ENCODE results near the gene KRTAP4-6.
"Not testable (repeated sequence)": the region's sequence is repeated elsewhere in the genome, so short reads cannot be mapped to it uniquely, and the experiment has no call there.

The KRTAP4-6 gene

GRCh38 chr17:41148971-41149651, 8.8 kb upstream of the KRTAP4-6 start:
- H3K27ac ChIP-seq (ENCODE audit: low read depth, low read length); H3K4me3 ChIP-seq (ENCODE audit: low read depth in 1 of 5, low read length in 5 of 5); H3K9ac ChIP-seq (ENCODE audit: low read length in 5 of 5); H3K27me3 ChIP-seq (ENCODE audit: control insufficient read depth in 5 of 5, insufficient read depth in 4 of 5, low read length in 5 of 5); H3K4me1 ChIP-seq (ENCODE audit: control insufficient read depth in 5 of 5, insufficient read depth in 5 of 5, low read length in 5 of 5); H3K9me3 ChIP-seq (ENCODE audit: control insufficient read depth in 5 of 5, low read length in 5 of 5); H3K36me3 ChIP-seq (ENCODE audit: control insufficient read depth in 5 of 5, insufficient read depth in 5 of 5, low read length in 5 of 5): not testable (repeated sequence)

DNA sequence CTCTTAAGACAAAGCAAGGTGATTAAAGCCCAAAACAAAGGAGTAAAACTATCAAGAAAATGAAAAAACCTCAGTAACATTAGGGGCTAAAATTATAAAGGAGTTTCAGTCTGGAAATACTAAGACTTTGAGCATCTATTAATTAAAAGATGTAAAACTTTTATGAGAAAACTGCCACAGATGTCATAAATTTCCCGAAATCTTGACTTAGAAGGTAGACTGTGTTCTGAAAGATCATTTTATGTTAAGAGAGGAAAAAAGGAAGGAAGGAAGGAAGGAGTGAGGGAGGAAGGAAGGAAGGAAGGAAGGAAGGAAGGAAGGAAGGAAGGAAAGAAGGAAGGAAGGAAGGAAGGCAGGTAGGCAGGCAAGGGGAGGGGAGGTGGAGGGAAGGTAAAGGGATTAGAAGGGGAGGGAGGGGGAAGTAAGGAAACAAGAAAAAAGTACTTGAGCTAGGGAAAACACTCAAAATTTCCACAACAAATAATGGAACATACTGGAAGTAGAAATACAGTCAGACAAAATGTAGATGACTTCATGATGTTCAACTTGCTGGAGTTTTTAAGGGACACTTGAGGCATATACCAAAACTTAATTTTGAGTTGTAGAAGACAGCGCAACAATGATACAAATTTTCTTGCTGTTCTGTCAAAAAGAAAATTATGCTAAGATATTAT, 7.3 kb upstream of the KRTAP4-6 start:
- peaks cover 0 to 5% (median 0%) of the 10 kb centered on the region in 5 donors for H3K27me3 ChIP-seq (ENCODE audit: control insufficient read depth in 5 of 5, insufficient read depth in 4 of 5, low read length in 5 of 5)

GRCh38 chr17:41145261-41145660, 4.9 kb upstream of the KRTAP4-6 start:
- H3K4me1 ChIP-seq (ENCODE audit: control insufficient read depth in 5 of 5, insufficient read depth in 5 of 5, low read length in 5 of 5): no peaks in the 10 kb centered on the region
- H3K9ac ChIP-seq (ENCODE audit: low read length in 5 of 5): no peak overlapping the region
- no peak overlapping the region for H3K4me3 ChIP-seq (ENCODE audit: low read depth in 1 of 5, low read length in 5 of 5)
- no peak overlapping the region for H3K27ac ChIP-seq (ENCODE audit: low read depth, low read length)
- H3K36me3 ChIP-seq (ENCODE audit: control insufficient read depth in 5 of 5, insufficient read depth in 5 of 5, low read length in 5 of 5): no peaks in the 10 kb centered on the region
- peaks cover 0 to 5% (median 0%) of the 10 kb centered on the region in 5 donors for H3K27me3 ChIP-seq (ENCODE audit: control insufficient read depth in 5 of 5, insufficient read depth in 4 of 5, low read length in 5 of 5)
- peaks cover under 1 to 14% (median 8%) of the 10 kb centered on the region in 5 donors for H3K9me3 ChIP-seq (ENCODE audit: control insufficient read depth in 5 of 5, low read length in 5 of 5)

More for the DNA sequence above, 7.3 kb upstream of the KRTAP4-6 start:
- Histone ChIP-seq H3K36me3 (ENCODE audit: control insufficient read depth in 5 of 5, insufficient read depth in 5 of 5, low read length in 5 of 5) (no peaks in the 10 kb centered on the region), H3K9me3 (ENCODE audit: control insufficient read depth in 5 of 5, low read length in 5 of 5) (peaks cover 0 to 12% (median 5%) of the 10 kb centered on the region in 5 donors), H3K9ac (ENCODE audit: low read length in 5 of 5) (no peak overlapping the region), H3K4me3 (ENCODE audit: low read depth in 1 of 5, low read length in 5 of 5) (no peak overlapping the region), H3K27ac (ENCODE audit: low read depth, low read length) (no peak overlapping the region), H3K4me1 (ENCODE audit: control insufficient read depth in 5 of 5, insufficient read depth in 5 of 5, low read length in 5 of 5) (no peaks in the 10 kb centered on the region)

GRCh38 chr17:41144846-41145245, 4.5 kb upstream of the KRTAP4-6 start:
- Histone ChIP-seq H3K27me3 (ENCODE audit: control insufficient read depth in 5 of 5, insufficient read depth in 4 of 5, low read length in 5 of 5) (peaks cover 0 to 4% (median 0%) of the 10 kb centered on the region in 5 donors), H3K4me1 (ENCODE audit: control insufficient read depth in 5 of 5, insufficient read depth in 5 of 5, low read length in 5 of 5) (no peaks in the 10 kb centered on the region), H3K9me3 (ENCODE audit: control insufficient read depth in 5 of 5, low read length in 5 of 5) (peaks cover 3 to 18% (median 11%) of the 10 kb centered on the region in 5 donors), H3K27ac (ENCODE audit: low read depth, low read length) (no peak overlapping the region), H3K9ac (ENCODE audit: low read length in 5 of 5) (no peak overlapping the region), H3K36me3 (ENCODE audit: control insufficient read depth in 5 of 5, insufficient read depth in 5 of 5, low read length in 5 of 5) (no peaks in the 10 kb centered on the region), H3K4me3 (ENCODE audit: low read depth in 1 of 5, low read length in 5 of 5) (no peak overlapping the region)

- Histone ChIP-seq H3K4me1 (ENCODE audit: control insufficient read depth in 5 of 5, insufficient read depth in 5 of 5, low read length in 5 of 5) (no peaks in the 10 kb centered on the region), H3K36me3 (ENCODE audit: control insufficient read depth in 5 of 5, insufficient read depth in 5 of 5, low read length in 5 of 5) (no peaks in the 10 kb centered on the region), H3K4me3 (ENCODE audit: low read depth in 1 of 5, low read length in 5 of 5) (no peak overlapping the region), H3K27ac (ENCODE audit: low read depth, low read length) (no peak overlapping the region), H3K27me3 (ENCODE audit: control insufficient read depth in 5 of 5, insufficient read depth in 4 of 5, low read length in 5 of 5) (peaks cover 0 to 4% (median 0%) of the 10 kb centered on the region in 5 donors), H3K9me3 (ENCODE audit: control insufficient read depth in 5 of 5, low read length in 5 of 5) (peaks cover 3 to 21% (median 14%) of the 10 kb centered on the region in 5 donors), H3K9ac (ENCODE audit: low read length in 5 of 5) (no peak overlapping the region)
Observed at GRCh38 chr17:41141361-41141760, 1.0 kb upstream of the KRTAP4-6 start.

DNA sequence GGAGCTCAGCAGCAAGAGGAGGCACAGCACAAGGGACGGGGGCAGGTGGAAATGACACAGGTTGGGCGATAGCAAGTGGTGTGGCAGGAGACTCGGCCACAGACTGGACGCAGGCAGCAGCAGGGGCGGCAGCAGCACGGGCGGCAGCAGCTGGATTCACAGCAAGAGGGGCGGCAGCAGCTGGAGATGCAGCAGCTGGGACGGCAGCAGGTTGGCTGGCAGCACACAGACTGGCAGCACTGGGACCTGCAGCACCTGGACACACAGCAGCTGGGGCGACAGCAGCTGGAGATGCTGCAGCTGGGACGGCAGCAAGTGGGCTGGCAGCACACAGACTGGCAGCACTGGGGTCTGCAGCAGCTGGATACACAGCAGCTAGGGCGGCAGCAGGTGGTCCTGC, 479 bp downstream of the KRTAP4-6 start:
- H3K9me3 ChIP-seq (ENCODE audit: control insufficient read depth in 5 of 5, low read length in 5 of 5): peaks cover 3 to 21% (median 14%) of the 10 kb centered on the region in 5 donors
- H3K4me3 ChIP-seq (ENCODE audit: low read depth in 1 of 5, low read length in 5 of 5); H3K4me1 ChIP-seq (ENCODE audit: control insufficient read depth in 5 of 5, insufficient read depth in 5 of 5, low read length in 5 of 5); H3K9ac ChIP-seq (ENCODE audit: low read length in 5 of 5); H3K27ac ChIP-seq (ENCODE audit: low read depth, low read length); H3K36me3 ChIP-seq (ENCODE audit: control insufficient read depth in 5 of 5, insufficient read depth in 5 of 5, low read length in 5 of 5); H3K27me3 ChIP-seq (ENCODE audit: control insufficient read depth in 5 of 5, insufficient read depth in 4 of 5, low read length in 5 of 5): not testable (repeated sequence)

- Histone ChIP-seq H3K4me3 (ENCODE audit: low read depth in 1 of 5, low read length in 5 of 5) (no peak overlapping the region), H3K4me1 (ENCODE audit: control insufficient read depth in 5 of 5, insufficient read depth in 5 of 5, low read length in 5 of 5) (no peaks in the 10 kb centered on the region), H3K36me3 (ENCODE audit: control insufficient read depth in 5 of 5, insufficient read depth in 5 of 5, low read length in 5 of 5) (no peaks in the 10 kb centered on the region), H3K9me3 (ENCODE audit: control insufficient read depth in 5 of 5, low read length in 5 of 5) (peaks cover 0 to 3% (median 0%) of the 10 kb centered on the region in 5 donors), H3K27me3 (ENCODE audit: control insufficient read depth in 5 of 5, insufficient read depth in 4 of 5, low read length in 5 of 5) (no peaks in the 10 kb centered on the region), H3K27ac (ENCODE audit: low read depth, low read length) (no peak overlapping the region), H3K9ac (ENCODE audit: low read length in 5 of 5) (no peak overlapping the region)
Observed at GRCh38 chr17:41133880-41134735, 6.2 kb downstream of the KRTAP4-6 start.

GRCh38 chr17:41131979-41132378, 8.4 kb downstream of the KRTAP4-6 start:
- Histone ChIP-seq H3K36me3 (ENCODE audit: control insufficient read depth in 5 of 5, insufficient read depth in 5 of 5, low read length in 5 of 5) (no peaks in the 10 kb centered on the region), H3K9ac (ENCODE audit: low read length in 5 of 5) (no peak overlapping the region), H3K9me3 (ENCODE audit: control insufficient read depth in 5 of 5, low read length in 5 of 5) (no peaks in the 10 kb centered on the region), H3K4me3 (ENCODE audit: low read depth in 1 of 5, low read length in 5 of 5) (no peak overlapping the region), H3K27me3 (ENCODE audit: control insufficient read depth in 5 of 5, insufficient read depth in 4 of 5, low read length in 5 of 5) (no peaks in the 10 kb centered on the region), H3K4me1 (ENCODE audit: control insufficient read depth in 5 of 5, insufficient read depth in 5 of 5, low read length in 5 of 5) (no peaks in the 10 kb centered on the region), H3K27ac (ENCODE audit: low read depth, low read length) (no peak overlapping the region)

- Histone ChIP-seq H3K4me3 (ENCODE audit: low read depth in 1 of 5, low read length in 5 of 5) (no peak overlapping the region), H3K9me3 (ENCODE audit: control insufficient read depth in 5 of 5, low read length in 5 of 5) (peaks cover 0 to under 1% (median 0%) of the 10 kb centered on the region in 5 donors), H3K9ac (ENCODE audit: low read length in 5 of 5) (no peak overlapping the region), H3K4me1 (ENCODE audit: control insufficient read depth in 5 of 5, insufficient read depth in 5 of 5, low read length in 5 of 5) (no peaks in the 10 kb centered on the region), H3K27me3 (ENCODE audit: control insufficient read depth in 5 of 5, insufficient read depth in 4 of 5, low read length in 5 of 5) (no peaks in the 10 kb centered on the region), H3K36me3 (ENCODE audit: control insufficient read depth in 5 of 5, insufficient read depth in 5 of 5, low read length in 5 of 5) (no peaks in the 10 kb centered on the region), H3K27ac (ENCODE audit: low read depth, low read length) (no peak overlapping the region)
Observed at GRCh38 chr17:41127371-41127770, 13.0 kb downstream of the KRTAP4-6 start.

GRCh38 chr17:41126412-41126811, 13.9 kb downstream of the KRTAP4-6 start:
- H3K4me3 ChIP-seq (ENCODE audit: low read depth in 1 of 5, low read length in 5 of 5): no peak overlapping the region
- H3K9ac ChIP-seq (ENCODE audit: low read length in 5 of 5): no peak overlapping the region
- no peaks in the 10 kb centered on the region for H3K4me1 ChIP-seq (ENCODE audit: control insufficient read depth in 5 of 5, insufficient read depth in 5 of 5, low read length in 5 of 5)
- peaks cover 0 to 3% (median 0%) of the 10 kb centered on the region in 5 donors for H3K9me3 ChIP-seq (ENCODE audit: control insufficient read depth in 5 of 5, low read length in 5 of 5)
- H3K27ac ChIP-seq (ENCODE audit: low read depth, low read length): no peak overlapping the region
- no peaks in the 10 kb centered on the region for H3K36me3 ChIP-seq (ENCODE audit: control insufficient read depth in 5 of 5, insufficient read depth in 5 of 5, low read length in 5 of 5)
- peaks cover 0 to 3% (median 0%) of the 10 kb centered on the region in 5 donors for H3K27me3 ChIP-seq (ENCODE audit: control insufficient read depth in 5 of 5, insufficient read depth in 4 of 5, low read length in 5 of 5)
